OCI-LY1 (cell line): ENCODE results near the gene REX1BD.

Experiments used
- H2AFZ ChIP-seq: fragments of 200-600 bp; sonication (generic), shearing (Covaris generic); 2 replicates; pipeline ENCODE4 v1.6.0; 2014; ENCODE audit warnings: antibody characterized with exemption, mild to moderate bottlenecking, low read length
- H3F3A ChIP-seq: fragments of 200-600 bp; sonication (generic), shearing (Covaris generic); 2 replicates; pipeline ENCODE4 v1.6.0; 2014; ENCODE audit warnings: mild to moderate bottlenecking, antibody characterized with exemption, low read length, moderate library complexity; ENCODE audit not compliant: insufficient read depth
- H3K27ac ChIP-seq: fragments of 200-600 bp; sonication (generic); 2 replicates; pipeline ENCODE4 v1.5.1; 2014; ENCODE audit warnings: low read length, mixed run types, mild to moderate bottlenecking, low read depth; ENCODE audit not compliant: poor library complexity, severe bottlenecking
- H3K27me3 ChIP-seq: fragments of 200-600 bp; sonication (generic); 2 replicates; pipeline ENCODE4 v1.6.0; 2014; ENCODE audit warnings: antibody characterized with exemption, mild to moderate bottlenecking, low read length, moderate library complexity; ENCODE audit not compliant: insufficient read depth
- H3K36me3 ChIP-seq: fragments of 200-600 bp; sonication (generic); 2 replicates; pipeline ENCODE4 v1.6.1; 2014; ENCODE audit warnings: mild to moderate bottlenecking, antibody characterized with exemption, low read length, moderate library complexity, mixed read lengths; ENCODE audit not compliant: insufficient read depth
- H3K4me1 ChIP-seq: fragments of 200-600 bp; sonication (generic); 2 replicates; pipeline ENCODE4 v1.5.1; 2014; ENCODE audit warnings: mild to moderate bottlenecking, low read length, moderate library complexity; ENCODE audit not compliant: insufficient read depth, severe bottlenecking
- H3K4me2 ChIP-seq: fragments of 200-600 bp; sonication (generic), shearing (Covaris generic); 2 replicates; pipeline ENCODE4 v1.6.1; 2014; ENCODE audit warnings: low read length
- H3K4me3 ChIP-seq: fragments of 200-600 bp; sonication (generic); 2 replicates; pipeline ENCODE4 v1.5.1; 2014; ENCODE audit warnings: low read length, low read depth, mild to moderate bottlenecking, mixed read lengths; ENCODE audit not compliant: poor library complexity, severe bottlenecking
- H3K79me2 ChIP-seq: fragments of 200-600 bp; shearing (Covaris generic); 2 replicates; pipeline ENCODE4 v1.6.1; 2016; ENCODE audit warnings: mixed run types, low read length, mixed read lengths; ENCODE audit not compliant: insufficient read depth
- H3K9ac ChIP-seq: fragments of 200-600 bp; sonication (generic), shearing (Covaris generic); 2 replicates; pipeline ENCODE4 v1.6.1; 2014; ENCODE audit warnings: mild to moderate bottlenecking, low read length, mixed read lengths
- H3K9me2 ChIP-seq: fragments of 200-600 bp; sonication (generic), shearing (Covaris generic); 2 replicates; pipeline ENCODE4 v1.6.1; 2014; ENCODE audit warnings: low read depth, mild to moderate bottlenecking, low read length, mixed read lengths
- H3K9me3 ChIP-seq: fragments of 200-600 bp; shearing (Covaris generic); 2 replicates; pipeline ENCODE4 v1.6.1; 2014; ENCODE audit warnings: low read length, mixed read lengths
- H4K20me1 ChIP-seq: fragments of 200-600 bp; sonication (generic), shearing (Covaris generic); 2 replicates; pipeline ENCODE4 v1.6.0; 2016; ENCODE audit warnings: mild to moderate bottlenecking, low read length; ENCODE audit not compliant: insufficient read depth
- CTCF ChIP-seq: fragments of 200-600 bp; sonication (generic), shearing (Covaris generic); IDR thresholded peaks from 2 replicates; pipeline ENCODE4 v1.5.1; 2017; ENCODE audit warnings: mild to moderate bottlenecking, antibody characterized with exemption, low read length, moderate library complexity, mixed read lengths
- EZH2 ChIP-seq: fragments of 200-600 bp; sonication (generic), shearing (Covaris generic); IDR thresholded peaks from 2 replicates; pipeline ENCODE4 v1.8.0; 2017; ENCODE audit warnings: borderline replicate concordance, mixed run types, mild to moderate bottlenecking, antibody characterized with exemption, low read length, moderate library complexity, mixed read lengths

REX1BD gene

GRCh38 chr19:18607226-18608101 lies 18.9 kb downstream of the REX1BD start:
- Histone ChIP-seq H4K20me1 (no peaks in the 10 kb centered on the region), H3K4me3 (no peak overlapping the region), H3K27ac (no peak overlapping the region), H3K4me2 (no peak overlapping the region), H3K9me3 (no peaks in the 10 kb centered on the region), H3K9ac (no peak overlapping the region), H3F3A (no peaks in the 10 kb centered on the region), H2AFZ (no peak overlapping the region), H3K9me2 (no peaks in the 10 kb centered on the region), H3K27me3 (peaks cover 25% of the 10 kb centered on the region), H3K79me2 (no peaks in the 10 kb centered on the region), H3K4me1 (no peaks in the 10 kb centered on the region), H3K36me3 (no peaks in the 10 kb centered on the region)
- TF ChIP-seq CTCF (no peak), EZH2 (no peak)

- Histone ChIP-seq H3K4me2 (no peak overlapping the region), H3F3A (no peaks in the 10 kb centered on the region), H3K27me3 (peaks cover 25% of the 10 kb centered on the region), H3K36me3 (no peaks in the 10 kb centered on the region), H3K4me3 (no peak overlapping the region), H3K9me2 (no peaks in the 10 kb centered on the region), H3K27ac (no peak overlapping the region), H4K20me1 (no peaks in the 10 kb centered on the region), H3K9ac (no peak overlapping the region), H3K9me3 (no peaks in the 10 kb centered on the region), H3K79me2 (no peaks in the 10 kb centered on the region), H2AFZ (no peak overlapping the region), H3K4me1 (no peaks in the 10 kb centered on the region)
- TF ChIP-seq CTCF (no peak), EZH2 (no peak)
Observed at GRCh38 chr19:18608102-18608804, 19.7 kb downstream of the REX1BD start.

GRCh38 chr19:18608805-18609716 lies 20.5 kb downstream of the REX1BD start:
- Histone ChIP-seq H3K4me1 (no peaks in the 10 kb centered on the region), H3K79me2 (no peaks in the 10 kb centered on the region), H3K27ac (no peak overlapping the region), H3F3A (no peaks in the 10 kb centered on the region), H3K4me2 (no peak overlapping the region), H2AFZ (no peak overlapping the region), H3K4me3 (no peak overlapping the region), H3K9ac (no peak overlapping the region), H3K9me2 (no peaks in the 10 kb centered on the region), H4K20me1 (no peaks in the 10 kb centered on the region), H3K27me3 (peaks cover 23% of the 10 kb centered on the region), H3K36me3 (no peaks in the 10 kb centered on the region), H3K9me3 (no peaks in the 10 kb centered on the region)
- no peak for TF ChIP-seq CTCF
